GM21423 (cell line): ENCODE measurements around the gene TMEM252.

Experiments used
- ATAC-seq: cut with Tn5 transposase; IDR thresholded peaks from one replicate; pipeline ENCODE4 v1.9.1; 2021; ENCODE audit warnings: mild to moderate bottlenecking, moderate library complexity; ENCODE audit not compliant: unreplicated experiment

The TMEM252 gene, protein sequence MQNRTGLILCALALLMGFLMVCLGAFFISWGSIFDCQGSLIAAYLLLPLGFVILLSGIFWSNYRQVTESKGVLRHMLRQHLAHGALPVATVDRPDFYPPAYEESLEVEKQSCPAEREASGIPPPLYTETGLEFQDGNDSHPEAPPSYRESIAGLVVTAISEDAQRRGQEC

DNA sequence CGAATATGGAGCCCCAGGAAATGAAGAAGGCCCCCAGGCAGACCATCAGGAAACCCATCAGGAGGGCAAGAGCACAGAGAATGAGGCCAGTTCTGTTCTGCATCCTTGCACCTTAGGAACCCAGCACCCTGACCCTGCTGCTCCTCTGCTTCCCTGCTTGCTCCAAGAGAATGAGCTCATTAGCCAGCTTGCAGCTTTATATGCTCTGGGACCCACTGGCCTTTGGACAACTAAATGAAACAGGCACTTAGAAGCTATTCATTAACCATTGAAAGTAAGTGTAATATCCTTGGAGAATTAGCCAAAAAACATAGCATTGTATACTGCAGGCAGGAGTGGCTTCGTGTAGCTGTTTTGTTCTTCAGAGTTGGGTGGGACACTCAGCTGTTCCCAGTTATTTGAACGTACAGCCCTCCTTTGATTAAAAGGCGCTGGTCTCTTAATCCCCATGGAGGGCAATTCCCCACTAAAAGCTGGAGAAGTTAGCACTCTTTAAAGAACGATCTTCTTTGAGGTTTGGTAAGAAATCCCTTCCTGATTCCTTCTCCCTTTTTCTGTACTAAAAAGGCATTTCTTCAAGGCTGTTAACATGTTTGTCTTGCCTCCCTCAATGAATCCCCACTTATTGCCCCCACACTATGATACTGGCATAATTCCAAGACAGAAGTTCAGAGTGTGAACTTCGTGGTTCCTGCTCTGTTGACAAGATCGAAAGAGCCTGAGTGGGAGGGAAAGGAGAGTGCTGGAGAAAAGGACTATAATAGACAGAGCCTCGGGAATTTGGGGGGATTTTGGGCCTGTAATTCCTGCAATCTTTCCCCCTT is at the start of gene TMEM252:
TSS of gene TMEM252 (minus strand) at position 172 of the 824 bp plus-strand sequence. CDS start at position 103, 69 bp downstream.
- ATAC-seq, result no peak

DNA sequence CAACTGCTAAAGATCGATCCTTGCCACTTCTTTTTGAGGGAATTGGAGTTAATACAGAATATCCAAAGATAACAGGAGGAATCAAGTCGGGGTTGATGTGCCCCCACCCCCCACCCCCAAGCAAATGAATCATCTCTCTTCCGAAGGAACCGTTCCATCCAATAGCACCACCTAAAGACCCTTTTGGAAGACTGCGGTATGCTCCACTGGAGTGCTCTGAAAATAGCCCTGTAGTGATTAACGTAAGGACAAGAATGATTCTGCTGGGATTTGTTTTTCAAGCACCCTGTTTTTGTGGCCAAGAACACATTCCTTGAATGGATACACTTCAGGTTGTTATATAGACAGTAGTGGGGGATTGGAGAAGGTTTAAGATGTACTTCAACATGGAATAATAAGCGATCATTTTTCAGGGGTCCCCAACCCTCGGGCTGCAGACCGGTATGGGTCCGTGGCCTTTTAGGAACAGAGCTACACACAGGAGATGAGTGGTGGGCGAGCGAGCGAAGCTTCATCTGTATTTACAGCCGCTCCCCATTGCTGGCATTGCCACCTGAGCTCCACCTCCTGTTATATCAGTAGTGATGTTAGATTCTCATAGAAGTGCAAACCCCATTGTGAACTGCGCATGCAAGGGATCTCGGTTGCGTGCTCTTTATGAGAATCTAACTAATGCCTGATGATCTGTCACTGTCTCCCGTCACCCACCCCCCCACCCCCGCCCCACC is 44.5 kb upstream of the TMEM252 start:
- no peak for ATAC-seq

DNA sequence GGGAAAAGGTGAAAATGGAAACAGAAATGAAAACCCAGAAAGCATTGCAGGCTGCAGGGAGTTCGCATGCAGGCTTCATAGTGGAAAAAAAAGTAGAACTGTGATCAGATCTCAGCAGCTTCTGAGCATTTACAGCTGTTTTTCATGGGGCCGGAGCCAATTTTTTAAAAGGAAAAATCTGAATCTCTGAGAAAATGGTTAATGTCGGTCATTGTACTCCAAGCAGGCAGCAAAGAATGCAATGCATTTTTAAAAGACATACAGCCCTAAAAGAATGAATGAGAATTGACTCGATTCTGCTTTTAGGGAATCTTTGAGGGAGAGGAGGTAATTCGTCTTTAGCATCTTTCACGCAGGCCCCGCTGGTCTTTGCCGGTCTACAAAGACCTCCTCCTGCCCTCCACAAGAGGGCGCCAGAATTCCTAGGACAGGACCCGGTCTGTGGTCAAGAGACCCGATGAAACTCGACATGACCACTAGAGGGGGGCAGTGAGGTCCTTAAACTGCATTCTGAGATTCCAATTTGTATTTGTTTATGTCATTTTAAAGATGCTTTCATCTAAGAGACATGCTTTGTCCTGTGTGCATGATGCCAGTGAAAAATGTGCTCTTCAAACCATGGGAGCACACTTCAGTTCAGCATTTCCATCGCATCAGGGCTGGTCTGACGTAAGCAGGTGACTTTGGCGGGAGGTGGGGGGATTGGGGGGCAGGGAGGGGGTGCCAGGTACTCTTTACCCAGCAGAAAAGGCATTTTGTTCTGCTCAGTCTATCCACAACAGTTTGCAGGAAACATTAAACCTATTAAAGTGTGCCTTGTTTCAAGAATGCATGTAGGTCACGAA is 43.7 kb upstream of the TMEM252 start:
- ATAC-seq, result peak; percentile 87

DNA sequence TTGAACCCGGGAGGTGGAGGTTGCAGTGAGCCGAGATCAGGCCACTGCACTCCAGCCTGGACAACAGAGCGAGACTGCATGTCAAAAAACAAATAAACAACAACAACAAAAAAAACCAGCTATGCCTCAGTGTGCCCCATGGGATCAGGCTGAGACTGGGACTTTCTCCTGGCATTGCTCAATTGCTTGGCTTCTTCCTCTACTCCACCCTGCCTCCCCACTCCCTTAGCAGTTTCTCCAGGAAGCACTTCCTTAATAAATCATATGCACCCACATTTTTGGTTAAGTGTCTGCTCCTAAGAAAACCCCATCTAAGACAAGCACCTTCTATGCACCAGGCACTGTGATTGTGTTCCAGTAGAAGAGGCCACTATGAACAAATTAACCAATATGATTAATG is 41.0 kb upstream of the TMEM252 start:
- no peak for ATAC-seq

DNA sequence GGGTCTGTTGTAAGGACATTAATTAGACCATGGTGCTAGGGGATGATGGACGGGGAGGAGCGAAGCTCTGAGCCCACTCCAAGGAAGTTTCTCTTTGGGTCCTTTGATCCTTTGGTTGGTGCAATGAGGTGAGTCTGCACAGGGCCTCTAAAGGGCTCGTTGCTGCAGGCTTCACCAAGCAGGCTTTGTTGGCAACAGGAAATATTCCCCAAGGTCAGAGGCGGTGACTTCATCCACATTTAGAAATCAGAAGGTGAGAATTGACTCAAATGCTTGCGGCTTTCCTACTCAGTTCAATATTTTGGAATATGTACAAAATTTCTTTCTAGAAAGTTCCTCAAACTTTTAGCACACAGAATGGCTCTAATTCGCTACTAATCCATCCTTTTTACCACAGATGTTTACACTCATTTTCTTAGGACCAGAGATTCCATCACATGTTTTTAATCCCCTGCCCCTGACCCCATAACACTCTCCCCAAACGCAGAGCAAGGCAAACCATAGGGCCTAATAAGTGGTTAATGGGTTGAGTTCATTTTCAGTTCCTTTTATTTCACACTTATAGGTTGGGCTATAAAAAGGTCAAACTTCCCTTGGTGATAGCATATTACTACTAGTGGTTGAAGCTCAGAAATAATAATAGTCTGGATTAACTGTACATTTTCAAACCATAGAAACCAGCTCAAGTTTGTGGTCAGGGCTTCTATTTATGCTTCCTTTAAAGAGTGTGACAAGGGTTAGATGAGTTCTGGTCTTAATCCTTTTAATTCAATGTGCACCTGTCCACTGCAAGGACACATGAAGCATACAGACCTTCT is 37.3 kb upstream of the TMEM252 start:
- peak; percentile 89 for ATAC-seq

DNA sequence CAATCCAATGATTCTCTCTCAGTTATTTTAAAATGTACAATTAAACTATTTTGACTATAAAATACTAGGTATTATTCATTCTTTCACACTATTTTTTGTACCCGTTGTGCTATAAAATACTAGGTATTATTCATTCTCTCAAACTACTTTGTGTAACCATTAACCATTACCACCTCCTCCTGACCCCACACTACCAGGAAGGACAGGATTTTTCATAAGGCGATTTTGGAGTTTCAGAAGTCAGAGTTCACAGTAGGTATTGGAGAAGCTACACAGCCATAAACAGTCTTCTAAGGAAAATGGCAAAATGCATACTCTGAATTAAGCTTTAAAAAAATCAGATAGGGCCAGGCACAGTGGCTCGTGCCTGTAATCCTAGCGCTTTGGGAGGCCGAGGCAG is 35.1 kb upstream of the TMEM252 start:
- ATAC-seq, result no peak

DNA sequence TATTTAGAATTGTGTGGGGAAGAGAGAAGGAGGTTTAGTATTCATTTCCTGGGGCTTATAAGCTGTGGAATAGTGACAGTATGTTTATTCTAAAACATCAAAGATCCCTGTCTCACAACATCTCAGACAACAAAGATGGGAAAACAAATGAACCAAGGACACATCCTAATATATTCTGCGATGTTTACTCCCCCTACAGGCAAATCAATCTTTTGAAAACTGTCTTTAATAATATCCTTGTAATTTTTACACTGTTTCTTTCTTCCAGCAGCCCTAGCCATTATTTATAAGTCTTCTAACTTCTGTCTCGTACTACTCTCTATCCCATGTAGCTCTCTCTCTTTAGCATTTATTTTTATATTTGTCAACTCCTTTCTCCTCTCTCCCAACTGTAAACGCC is 33.5 kb upstream of the TMEM252 start:
- no peak for ATAC-seq

DNA sequence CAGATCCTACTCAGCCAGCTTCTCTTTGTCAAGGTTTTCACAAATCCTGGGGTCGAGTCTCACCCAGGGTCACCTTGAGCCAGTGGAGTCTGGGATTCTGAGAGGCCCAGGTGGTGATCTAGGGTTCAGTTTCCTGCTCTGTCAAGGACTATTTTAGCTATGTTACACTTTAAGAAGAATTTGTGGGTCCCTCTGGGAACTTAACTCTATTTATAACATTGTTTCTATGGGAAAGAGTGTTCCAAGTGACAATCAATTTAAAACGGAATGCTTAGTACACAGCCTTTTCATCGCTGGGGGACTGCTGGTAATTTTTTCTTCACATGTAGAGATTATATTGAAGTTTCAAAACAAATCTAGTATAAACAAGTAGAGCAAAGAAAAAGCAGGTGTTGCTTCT is 26.9 kb upstream of the TMEM252 start:
- ATAC-seq, result no peak

DNA sequence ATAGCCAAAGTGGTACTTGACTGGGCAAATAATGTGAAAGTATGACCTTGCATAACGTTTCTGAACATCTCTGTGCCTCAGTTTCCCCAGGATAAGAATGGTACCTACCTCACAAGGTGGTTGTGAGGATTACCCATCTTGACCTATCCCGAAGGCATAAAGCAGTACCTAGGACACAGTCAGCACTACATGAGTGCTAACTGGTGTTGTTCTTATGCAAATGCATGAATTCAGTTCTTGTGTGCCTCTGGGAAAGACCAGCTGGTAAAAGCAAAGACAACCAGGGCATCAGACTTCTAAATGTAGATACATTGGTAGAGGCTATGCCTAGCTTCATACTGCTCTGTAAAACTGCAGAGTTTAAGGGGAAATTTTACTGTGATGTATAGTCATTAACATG is 21.8 kb upstream of the TMEM252 start:
- ATAC-seq, result no peak

DNA sequence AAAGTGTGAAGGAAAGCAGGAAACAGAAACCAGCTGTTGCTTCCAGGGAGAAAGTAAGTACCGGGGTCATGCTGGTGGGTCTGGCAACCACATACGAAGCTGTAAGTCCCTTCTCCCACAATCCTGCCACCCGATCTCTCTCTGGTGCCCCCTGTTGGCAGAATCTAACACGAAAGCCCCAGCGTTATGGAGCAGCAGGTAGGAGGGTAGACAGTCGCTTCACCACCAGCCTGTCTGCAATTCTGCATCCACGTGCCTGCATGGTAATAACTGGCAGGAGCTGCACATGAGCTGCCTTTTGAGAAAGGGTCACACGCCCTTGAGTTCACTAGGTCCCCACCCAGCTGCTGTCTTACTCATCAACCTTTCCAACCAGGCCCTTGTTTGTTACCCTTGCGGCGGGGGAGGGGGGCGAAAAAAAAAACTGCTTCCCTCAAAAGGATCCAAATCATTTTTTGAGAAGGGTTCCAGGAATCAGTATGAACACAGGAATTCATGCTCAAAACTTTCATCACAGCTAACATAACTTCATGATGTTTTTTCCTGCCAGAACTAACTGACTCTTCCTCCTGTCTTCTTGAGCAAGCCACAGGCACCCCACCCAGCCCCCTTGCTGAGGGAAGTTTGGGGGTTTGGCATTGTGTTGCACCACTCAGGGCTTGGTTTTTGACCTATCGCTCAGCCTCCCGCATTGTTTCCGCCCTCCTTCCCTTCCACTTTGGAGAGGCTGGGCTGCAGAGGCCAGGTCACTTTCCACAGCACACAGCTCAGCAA is 19.6 kb upstream of the TMEM252 start:
- ATAC-seq, result no peak

DNA sequence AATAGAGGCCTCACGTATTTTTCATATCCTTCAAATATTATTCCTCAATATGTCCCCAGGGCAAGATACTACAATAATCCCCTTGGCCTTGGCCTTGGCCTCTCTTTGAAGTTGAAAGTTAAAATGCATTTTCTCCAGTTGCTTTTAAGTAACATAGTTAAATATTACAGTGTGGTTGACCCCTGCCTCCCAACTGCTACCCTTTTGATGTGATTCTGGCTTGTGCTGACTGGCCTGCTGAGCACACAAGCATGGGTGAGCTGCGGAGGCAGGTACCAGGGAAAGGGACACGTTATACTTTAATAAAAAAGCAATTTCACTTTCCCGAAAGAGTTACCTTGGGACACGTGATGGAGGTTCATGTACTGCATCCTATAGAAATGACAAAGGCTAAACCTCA is 17.9 kb upstream of the TMEM252 start:
- no peak for ATAC-seq

DNA sequence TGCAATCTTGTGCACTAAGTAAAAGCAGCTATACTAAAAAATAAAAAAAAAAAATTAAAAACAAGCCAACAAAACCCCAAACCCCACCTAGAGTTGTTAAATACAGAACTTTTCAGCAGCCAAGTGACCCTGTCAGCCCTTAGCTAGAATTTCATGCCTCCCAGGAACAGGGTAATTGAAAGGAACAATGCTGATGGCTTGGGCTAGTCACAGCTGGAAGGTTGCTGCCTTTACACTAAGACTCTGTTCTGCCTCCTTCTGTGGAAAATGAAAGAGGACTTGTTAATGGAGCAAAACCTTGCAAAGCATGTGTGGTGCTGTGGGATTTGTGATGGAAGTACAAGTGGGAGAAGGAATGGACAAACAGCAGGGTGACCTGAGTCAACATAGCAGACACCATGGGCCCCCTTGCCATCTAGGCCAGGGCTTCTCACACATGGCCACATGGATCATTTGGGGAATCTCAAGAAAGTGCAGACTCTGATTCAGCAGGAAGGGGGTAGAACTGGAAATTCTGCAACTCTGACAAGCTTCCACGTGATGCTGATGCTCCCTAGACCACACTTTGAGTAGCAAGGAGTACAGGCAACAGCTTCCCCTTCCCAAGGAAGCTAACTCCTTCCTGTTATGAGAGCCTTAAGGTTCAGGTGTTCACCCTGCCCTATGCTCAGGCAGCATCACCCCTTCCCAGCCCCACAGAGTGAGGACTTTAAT is 14.9 kb upstream of the TMEM252 start:
- no peak for ATAC-seq

DNA sequence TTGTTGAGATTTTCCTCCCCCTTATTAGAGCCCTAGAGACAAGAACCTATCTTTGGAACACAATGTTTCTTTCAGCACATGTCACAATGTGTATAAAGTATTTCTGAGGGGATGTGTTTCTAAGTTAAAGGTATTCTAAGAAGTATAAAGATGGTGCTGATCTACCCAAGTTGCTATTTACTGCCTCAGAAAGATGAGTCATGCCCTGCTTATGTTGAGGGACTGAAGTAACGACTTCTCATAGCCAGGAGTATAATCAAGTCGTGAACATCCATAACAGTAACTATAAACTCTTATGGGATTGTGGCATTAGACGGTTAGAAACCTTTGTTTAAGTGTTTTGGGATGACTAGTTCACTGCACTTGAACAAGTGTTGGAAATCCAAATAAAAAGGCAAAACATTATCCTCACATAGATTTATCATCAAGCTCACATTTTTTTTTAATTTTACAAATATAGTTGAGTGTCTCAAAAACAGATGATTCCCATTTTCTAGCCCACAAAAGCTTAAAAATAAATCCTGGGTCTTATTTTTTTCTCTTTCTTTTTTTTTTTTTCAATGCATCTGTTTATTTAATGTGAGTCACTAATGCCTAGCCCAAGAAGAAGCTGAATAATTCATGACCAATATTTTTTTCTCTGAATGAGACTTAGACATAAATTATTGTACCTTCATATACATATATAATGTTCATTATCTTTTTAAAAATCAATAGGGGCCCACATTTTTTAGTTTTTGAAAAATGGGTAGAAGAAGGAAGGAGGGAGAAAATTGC is 12.2 kb upstream of the TMEM252 start:
- no peak for ATAC-seq

DNA sequence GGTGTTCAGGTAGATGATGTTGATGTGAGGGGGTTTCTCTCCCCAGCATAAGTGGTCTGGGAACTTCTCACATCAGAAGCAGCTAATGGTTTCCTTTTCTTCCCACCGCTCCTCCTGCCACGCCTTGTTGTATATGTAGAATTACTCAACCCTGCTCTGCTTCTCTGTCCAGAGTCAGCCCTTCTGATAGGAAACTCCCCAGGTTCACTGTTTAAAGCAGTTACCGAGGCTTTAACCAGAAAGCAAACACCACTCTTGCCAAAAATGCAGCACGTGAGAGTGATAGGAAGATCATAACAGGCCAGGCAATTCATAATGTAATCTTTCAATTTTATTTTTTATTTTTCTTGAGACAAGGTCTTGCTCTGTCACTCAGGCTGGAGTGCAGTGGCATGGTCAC is 10.5 kb upstream of the TMEM252 start:
- no peak for ATAC-seq

DNA sequence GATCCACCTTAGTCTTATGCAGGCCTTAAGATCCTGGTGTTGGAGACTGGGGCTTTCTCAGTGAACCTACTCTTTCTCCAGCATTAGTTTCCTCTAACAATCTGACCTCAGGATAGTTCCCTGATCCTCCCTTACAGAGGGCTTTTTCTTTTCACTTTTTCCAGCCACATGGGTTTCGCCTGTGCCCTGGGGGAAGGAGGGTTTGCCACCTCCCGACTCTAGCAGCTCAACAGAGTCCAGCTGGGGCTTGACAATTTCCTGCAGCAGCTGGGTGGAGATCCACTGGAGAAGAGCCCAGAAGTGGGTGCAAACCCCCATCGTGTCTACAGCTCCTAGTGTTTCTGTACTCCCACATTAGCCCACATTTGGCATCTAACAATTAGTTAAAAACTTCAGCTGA is 7.6 kb upstream of the TMEM252 start:
- no peak for ATAC-seq

DNA sequence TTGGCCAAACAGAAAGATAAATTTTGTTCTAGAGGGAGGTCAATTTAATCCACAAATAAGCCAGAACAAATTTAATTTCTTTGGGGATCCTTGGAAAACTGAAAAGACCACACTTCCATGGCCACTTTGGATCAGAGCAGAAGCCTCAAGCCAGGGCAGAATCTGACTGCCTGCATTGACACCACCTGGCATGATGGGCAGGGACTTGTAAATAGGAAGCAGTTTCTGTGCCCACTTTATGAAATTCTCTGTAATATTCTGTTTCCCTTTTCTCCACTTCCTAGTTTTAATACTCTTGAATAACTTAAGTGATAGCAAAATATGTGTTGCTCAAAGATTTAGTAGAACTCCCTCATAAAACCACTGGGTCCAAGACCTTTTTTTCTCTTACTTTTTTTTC is 6.7 kb upstream of the TMEM252 start:
- no peak for ATAC-seq

DNA sequence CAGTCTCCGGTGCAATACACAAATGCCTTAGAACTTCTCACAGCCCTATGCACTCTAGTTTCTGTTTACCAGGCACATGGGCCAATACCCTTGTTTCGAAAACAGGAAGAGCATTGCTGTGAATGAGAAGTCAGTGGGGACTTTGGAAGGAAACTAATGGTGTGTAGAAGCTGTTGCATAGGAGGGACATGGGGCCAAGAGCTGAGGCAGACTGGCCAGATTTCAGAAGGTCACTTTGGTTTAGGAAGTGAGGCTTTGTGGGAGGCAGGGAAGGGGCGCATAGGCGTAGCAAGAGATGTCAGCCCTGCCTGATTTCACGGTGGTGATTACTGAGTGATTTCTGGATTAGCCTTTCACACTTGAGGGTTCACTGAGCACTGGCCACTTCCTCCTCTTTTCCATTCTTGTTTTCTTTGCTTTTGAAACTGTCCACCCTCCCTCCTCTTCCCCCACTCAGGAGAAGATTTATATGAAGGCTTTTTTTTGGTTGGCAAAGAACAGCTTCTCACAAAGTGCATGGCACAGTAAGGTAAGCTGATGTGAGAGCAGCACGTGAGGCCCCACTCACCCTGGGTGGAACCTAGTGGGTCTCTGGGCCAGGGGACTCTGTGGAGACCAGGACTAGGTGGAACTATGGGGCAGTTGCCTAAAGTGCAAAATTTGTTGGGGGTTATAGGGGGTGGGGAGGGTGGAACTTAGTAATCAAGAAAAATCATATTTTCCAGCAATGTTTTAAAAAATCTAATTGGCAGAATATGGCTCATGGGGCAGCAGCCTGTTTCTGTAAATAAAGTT is 6.1 kb upstream of the TMEM252 start:
- ATAC-seq, result peak; percentile 84
